ENCODE measurements around the gene VAV3. TPM values are rescaled to one million over a fixed set of nuclear protein-coding genes. Genes with fewer than 3 reads are reported as not detected.

Gene VAV3
- total and polyA plus RNA-seq, 4 experiments from 2014 or later: 0.43 to 2.9 (median 1.8) TPM

- ChIA-PET CTCF (ENCODE audit: partially characterized antibody) (no interaction called here), POLR2A (ENCODE audit: partially characterized antibody) (no interaction called here)
- DNase-seq: no peak
- no peaks in the 10 kb centered on the region for H3K36me3 ChIP-seq (ENCODE audit: insufficient read depth, low read length)
- no peaks in the 10 kb centered on the region for H3K9me3 ChIP-seq (ENCODE audit: control insufficient read depth in 1 of 2, low read length in 2 of 2)
- no peaks in the 10 kb centered on the region for H3K4me1 Mint-ChIP-seq
- peaks cover 0 to 5% (median 0%) of the 10 kb centered on the region in 8 donors for H3K9me3 Mint-ChIP-seq
- no peak overlapping the region for H3K27ac Mint-ChIP-seq
- H3K27me3 ChIP-seq (ENCODE audit: insufficient read depth, low read length): no peaks in the 10 kb centered on the region
- no peak overlapping the region for H3K4me3 ChIP-seq (ENCODE audit: low read length in 2 of 2)
- no peaks in the 10 kb centered on the region for H3K4me1 ChIP-seq (ENCODE audit: insufficient read depth, low read length)
- no peaks in the 10 kb centered on the region for H3K36me3 Mint-ChIP-seq
- H3K27me3 Mint-ChIP-seq: no peaks in the 10 kb centered on the region
- intact Hi-C loops (cut with micrococcal nuclease): no loop called here
- H3K4me3 Mint-ChIP-seq: no peak overlapping the region
- H3K27ac ChIP-seq (ENCODE audit: low read depth, low read length): no peak overlapping the region
These were observed 316.0 kb downstream of the VAV3 start for GRCh38 chr1:107649023-107649422.

GRCh38 chr1:107648071-107648470 lies 316.9 kb downstream of the VAV3 start:
- H3K27me3 ChIP-seq (ENCODE audit: insufficient read depth, low read length): no peaks in the 10 kb centered on the region
- ChIA-PET CTCF (ENCODE audit: partially characterized antibody) (no interaction called here), POLR2A (ENCODE audit: partially characterized antibody) (no interaction called here)
- no peaks in the 10 kb centered on the region for H3K4me1 ChIP-seq (ENCODE audit: insufficient read depth, low read length)
- H3K4me3 ChIP-seq (ENCODE audit: low read length in 2 of 2): no peak overlapping the region
- no peaks in the 10 kb centered on the region for H3K36me3 ChIP-seq (ENCODE audit: insufficient read depth, low read length)
- H3K4me1 Mint-ChIP-seq: no peaks in the 10 kb centered on the region
- H3K9me3 Mint-ChIP-seq: peaks cover 0 to 5% (median 0%) of the 10 kb centered on the region in 8 donors
- H3K4me3 Mint-ChIP-seq: no peak overlapping the region
- H3K9me3 ChIP-seq (ENCODE audit: control insufficient read depth in 1 of 2, low read length in 2 of 2): no peaks in the 10 kb centered on the region
- no peak overlapping the region for H3K27ac Mint-ChIP-seq
- no peaks in the 10 kb centered on the region for H3K27me3 Mint-ChIP-seq
- intact Hi-C loops (cut with micrococcal nuclease): no loop called here
- no peak for DNase-seq
- no peak overlapping the region for H3K27ac ChIP-seq (ENCODE audit: low read depth, low read length)
- H3K36me3 Mint-ChIP-seq: no peaks in the 10 kb centered on the region

- ChIA-PET CTCF (ENCODE audit: partially characterized antibody) (no interaction called here), POLR2A (ENCODE audit: partially characterized antibody) (no interaction called here)
- intact Hi-C loops (cut with micrococcal nuclease): no loop called here
- no peaks in the 10 kb centered on the region for H3K9me3 ChIP-seq (ENCODE audit: control insufficient read depth in 1 of 2, low read length in 2 of 2)
- no peaks in the 10 kb centered on the region for H3K36me3 ChIP-seq (ENCODE audit: insufficient read depth, low read length)
- no peaks in the 10 kb centered on the region for H3K27me3 ChIP-seq (ENCODE audit: insufficient read depth, low read length)
- Mint-ChIP-seq H3K4me3 (no peak overlapping the region), H3K27me3 (no peaks in the 10 kb centered on the region), H3K36me3 (peaks cover 0 to 3% of the 10 kb centered on the region in 2 donors), H3K9me3 (peaks cover 0 to 5% (median 0%) of the 10 kb centered on the region in 8 donors), H3K4me1 (no peaks in the 10 kb centered on the region), H3K27ac (no peak overlapping the region)
- no peak overlapping the region for H3K4me3 ChIP-seq (ENCODE audit: low read length in 2 of 2)
- H3K4me1 ChIP-seq (ENCODE audit: insufficient read depth, low read length): no peaks in the 10 kb centered on the region
- no peak for DNase-seq
- H3K27ac ChIP-seq (ENCODE audit: low read depth, low read length): no peak overlapping the region
These were observed 318.0 kb downstream of the VAV3 start for GRCh38 chr1:107647012-107647411.

- intact Hi-C loops (cut with micrococcal nuclease): no loop called here
- no peak overlapping the region for H3K27ac ChIP-seq (ENCODE audit: low read depth, low read length)
- no peaks in the 10 kb centered on the region for H3K9me3 Mint-ChIP-seq
- no peaks in the 10 kb centered on the region for H3K9me3 ChIP-seq (ENCODE audit: control insufficient read depth in 1 of 2, low read length in 2 of 2)
- no peak overlapping the region for H3K27ac Mint-ChIP-seq
- H3K36me3 ChIP-seq (ENCODE audit: insufficient read depth, low read length): no peaks in the 10 kb centered on the region
- H3K27me3 ChIP-seq (ENCODE audit: insufficient read depth, low read length): no peaks in the 10 kb centered on the region
- DNase-seq: no peak
- ChIA-PET CTCF (ENCODE audit: partially characterized antibody) (no interaction called here), POLR2A (ENCODE audit: partially characterized antibody) (no interaction called here)
- H3K4me1 ChIP-seq (ENCODE audit: insufficient read depth, low read length): no peaks in the 10 kb centered on the region
- H3K36me3 Mint-ChIP-seq: peaks cover 0 to 4% of the 10 kb centered on the region in 2 donors
- no peaks in the 10 kb centered on the region for H3K4me1 Mint-ChIP-seq
- no peak overlapping the region for H3K4me3 ChIP-seq (ENCODE audit: low read length in 2 of 2)
- H3K27me3 Mint-ChIP-seq: no peaks in the 10 kb centered on the region
- no peak overlapping the region for H3K4me3 Mint-ChIP-seq
These were observed 321.2 kb downstream of the VAV3 start for GRCh38 chr1:107643766-107644165.

- Mint-ChIP-seq H3K36me3 (peaks cover 0 to 4% of the 10 kb centered on the region in 2 donors), H3K4me3 (no peak overlapping the region), H3K27me3 (no peaks in the 10 kb centered on the region), H3K27ac (no peak overlapping the region), H3K4me1 (no peaks in the 10 kb centered on the region), H3K9me3 (peaks cover 0 to 1% (median 0%) of the 10 kb centered on the region in 8 donors)
- no peak overlapping the region for H3K4me3 ChIP-seq (ENCODE audit: low read length in 2 of 2)
- no peaks in the 10 kb centered on the region for H3K27me3 ChIP-seq (ENCODE audit: insufficient read depth, low read length)
- H3K27ac ChIP-seq (ENCODE audit: low read depth, low read length): no peak overlapping the region
- ChIA-PET CTCF (ENCODE audit: partially characterized antibody) (no interaction called here), POLR2A (ENCODE audit: partially characterized antibody) (no interaction called here)
- no peaks in the 10 kb centered on the region for H3K36me3 ChIP-seq (ENCODE audit: insufficient read depth, low read length)
- H3K4me1 ChIP-seq (ENCODE audit: insufficient read depth, low read length): no peaks in the 10 kb centered on the region
- DNase-seq: no peak
- H3K9me3 ChIP-seq (ENCODE audit: control insufficient read depth in 1 of 2, low read length in 2 of 2): no peaks in the 10 kb centered on the region
- intact Hi-C loops (cut with micrococcal nuclease): no loop called here
These were observed 324.8 kb downstream of the VAV3 start for GRCh38 chr1:107640207-107640606.

- Histone ChIP-seq H3K4me3 (ENCODE audit: low read length in 2 of 2) (no peak overlapping the region), H3K9me3 (ENCODE audit: control insufficient read depth in 1 of 2, low read length in 2 of 2) (no peaks in the 10 kb centered on the region), H3K27ac (ENCODE audit: low read depth, low read length) (no peak overlapping the region), H3K27me3 (ENCODE audit: insufficient read depth, low read length) (no peaks in the 10 kb centered on the region), H3K36me3 (ENCODE audit: insufficient read depth, low read length) (no peaks in the 10 kb centered on the region), H3K4me1 (ENCODE audit: insufficient read depth, low read length) (no peaks in the 10 kb centered on the region)
- Mint-ChIP-seq H3K27me3 (no peaks in the 10 kb centered on the region), H3K4me3 (no peak overlapping the region), H3K9me3 (peaks cover 0 to 9% (median 0%) of the 10 kb centered on the region in 8 donors), H3K4me1 (no peaks in the 10 kb centered on the region), H3K36me3 (peaks cover 2 to 7% of the 10 kb centered on the region in 2 donors), H3K27ac (no peak overlapping the region)
- ChIA-PET POLR2A (ENCODE audit: partially characterized antibody) (no interaction called here), CTCF (ENCODE audit: partially characterized antibody) (no interaction called here)
- DNase-seq: no peak
- intact Hi-C loops (cut with micrococcal nuclease): no loop called here
These were observed 327.9 kb downstream of the VAV3 start for GRCh38 chr1:107637101-107637500.

GRCh38 chr1:107633596-107633995 lies 331.4 kb downstream of the VAV3 start:
- H3K27ac Mint-ChIP-seq: no peak overlapping the region
- peaks cover 0 to 7% of the 10 kb centered on the region in 2 donors for H3K36me3 Mint-ChIP-seq
- Histone ChIP-seq H3K36me3 (ENCODE audit: insufficient read depth, low read length) (no peaks in the 10 kb centered on the region), H3K4me1 (ENCODE audit: insufficient read depth, low read length) (no peaks in the 10 kb centered on the region), H3K27me3 (ENCODE audit: insufficient read depth, low read length) (no peaks in the 10 kb centered on the region), H3K4me3 (ENCODE audit: low read length in 2 of 2) (no peak overlapping the region), H3K27ac (ENCODE audit: low read depth, low read length) (no peak overlapping the region), H3K9me3 (ENCODE audit: control insufficient read depth in 1 of 2, low read length in 2 of 2) (no peaks in the 10 kb centered on the region)
- no peak overlapping the region for H3K4me3 Mint-ChIP-seq
- H3K27me3 Mint-ChIP-seq: no peaks in the 10 kb centered on the region
- no peak for DNase-seq
- POLR2A ChIA-PET (ENCODE audit: partially characterized antibody): no interaction called here
- H3K9me3 Mint-ChIP-seq: peaks cover 0 to 9% (median 0%) of the 10 kb centered on the region in 8 donors
- no peaks in the 10 kb centered on the region for H3K4me1 Mint-ChIP-seq
- CTCF ChIA-PET (ENCODE audit: partially characterized antibody): no interaction called here
- intact Hi-C loops (cut with micrococcal nuclease): no loop called here

All from CD4-positive, alpha-beta memory T cell (primary cell).